Activated T-cell treated with anti-CD3 and anti-CD28 coated beads, Interleukin-2, amount 50 U/mL, for 4 hours (primary cell): ENCODE measurements around the gene PA2G4. TPM values are rescaled to one million over a fixed set of nuclear protein-coding genes. Genes with fewer than 3 reads are reported as not detected.
A peak's percentile ranks its signal among the peaks of the same experiment; 100 is the strongest.

ENCODE experiments used
- ATAC-seq, 2 donors: fragments of 200-7000 bp; cut with Tn5 transposase; one replicate each; pipeline ENCODE4 v1.10.0; 2021
- DNase-seq: peaks from one replicate; pipeline ENCODE4 v3.0.0-alpha.2; 2020
- H3K27me3 Mint-ChIP-seq: one replicate; pipeline ENCODE4 v1.8.0; 2021; ENCODE audit warnings: low read depth, mixed read lengths
- H3K36me3 Mint-ChIP-seq: one replicate; pipeline ENCODE4 v1.8.0; 2022; ENCODE audit warnings: mixed read lengths; ENCODE audit not compliant: insufficient read depth
- H3K4me1 Mint-ChIP-seq: one replicate; pipeline ENCODE4 v1.8.0; 2021; ENCODE audit warnings: low read depth, mixed read lengths
- H3K4me3 Mint-ChIP-seq: one replicate; pipeline ENCODE4 v1.8.0; 2021; ENCODE audit warnings: mild to moderate bottlenecking, moderate library complexity, mixed read lengths
- H3K9me3 Mint-ChIP-seq: one replicate; pipeline ENCODE4 v1.8.0; 2021; ENCODE audit warnings: mixed read lengths
- total RNA-seq, 3 donors: library from RNA; stranded (reverse); gene quantifications; one replicate each; pipeline ENCODE4 v1.2.1, GENCODE V29; 2021

PA2G4 gene
- total RNA-seq, 3 donors from 2014 or later, result 538 to 590 (median 573) TPM

GRCh38 chr12:56082967-56083366 lies 21.4 kb upstream of the PA2G4 start:
- Mint-ChIP-seq H3K27me3 (peaks cover 18% of the 10 kb centered on the region), H3K36me3 (no peaks in the 10 kb centered on the region), H3K9me3 (no peaks in the 10 kb centered on the region), H3K4me3 (no peak overlapping the region), H3K4me1 (peaks cover 14% of the 10 kb centered on the region)
- DNase-seq (no peak), ATAC-seq (no peak)

- H3K27me3 Mint-ChIP-seq, result peaks cover 18% of the 10 kb centered on the region
- H3K36me3 Mint-ChIP-seq, result no peaks in the 10 kb centered on the region
- no peaks in the 10 kb centered on the region for H3K9me3 Mint-ChIP-seq
- ATAC-seq (no peak), DNase-seq (no peak)
- H3K4me3 Mint-ChIP-seq, result no peak overlapping the region
- H3K4me1 Mint-ChIP-seq, result peaks cover 6% of the 10 kb centered on the region
Observed at GRCh38 chr12:56084958-56085543, 19.3 kb upstream of the PA2G4 start.

GRCh38 chr12:56086096-56086495 lies 18.3 kb upstream of the PA2G4 start:
- H3K27me3 Mint-ChIP-seq, result peaks cover 12% of the 10 kb centered on the region
- H3K4me3 Mint-ChIP-seq, result no peak overlapping the region
- H3K9me3 Mint-ChIP-seq, result no peaks in the 10 kb centered on the region
- DNase-seq (no peak), ATAC-seq (no peak)
- no peaks in the 10 kb centered on the region for H3K4me1 Mint-ChIP-seq
- H3K36me3 Mint-ChIP-seq, result no peaks in the 10 kb centered on the region

GRCh38 chr12:56086608-56087007 lies 17.8 kb upstream of the PA2G4 start:
- H3K36me3 Mint-ChIP-seq, result no peaks in the 10 kb centered on the region
- H3K27me3 Mint-ChIP-seq, result peaks cover 8% of the 10 kb centered on the region
- DNase-seq (no peak), ATAC-seq (no peak)
- H3K4me1 Mint-ChIP-seq, result no peaks in the 10 kb centered on the region
- H3K4me3 Mint-ChIP-seq, result no peak overlapping the region
- H3K9me3 Mint-ChIP-seq, result no peaks in the 10 kb centered on the region

GRCh38 chr12:56087220-56087619 lies 17.1 kb upstream of the PA2G4 start:
- no peak overlapping the region for H3K4me3 Mint-ChIP-seq

GRCh38 chr12:56097738-56098137 lies 6.6 kb upstream of the PA2G4 start:
- Mint-ChIP-seq H3K27me3 (no peaks in the 10 kb centered on the region), H3K36me3 (no peaks in the 10 kb centered on the region), H3K9me3 (no peaks in the 10 kb centered on the region), H3K4me1 (peaks cover 12% of the 10 kb centered on the region), H3K4me3 (no peak overlapping the region)
- no peak for DNase-seq
- no peak for ATAC-seq

More at GRCh38 chr12:56087220-56087619, 17.1 kb upstream of the PA2G4 start:
- Mint-ChIP-seq H3K27me3 (peaks cover 5% of the 10 kb centered on the region), H3K36me3 (no peaks in the 10 kb centered on the region), H3K9me3 (no peaks in the 10 kb centered on the region), H3K4me1 (no peaks in the 10 kb centered on the region)
- ATAC-seq (no peak), DNase-seq (no peak)

GRCh38 chr12:56098592-56098991 lies 5.8 kb upstream of the PA2G4 start:
- ATAC-seq, result no peak
- DNase-seq, result no peak
- Mint-ChIP-seq H3K36me3 (no peaks in the 10 kb centered on the region), H3K4me1 (peaks cover 21% of the 10 kb centered on the region), H3K9me3 (no peaks in the 10 kb centered on the region), H3K4me3 (no peak overlapping the region), H3K27me3 (no peaks in the 10 kb centered on the region)

GRCh38 chr12:56099787-56100186 lies 4.6 kb upstream of the PA2G4 start:
- peaks cover 4% of the 10 kb centered on the region for H3K36me3 Mint-ChIP-seq
- no peak overlapping the region for H3K4me3 Mint-ChIP-seq
- DNase-seq (no peak), ATAC-seq (no peak)
- no peaks in the 10 kb centered on the region for H3K9me3 Mint-ChIP-seq
- peaks cover 29% of the 10 kb centered on the region for H3K4me1 Mint-ChIP-seq
- no peaks in the 10 kb centered on the region for H3K27me3 Mint-ChIP-seq

- no peaks in the 10 kb centered on the region for H3K27me3 Mint-ChIP-seq
- no peaks in the 10 kb centered on the region for H3K9me3 Mint-ChIP-seq
- peaks cover 37% of the 10 kb centered on the region for H3K4me1 Mint-ChIP-seq
- peaks cover 12% of the 10 kb centered on the region for H3K36me3 Mint-ChIP-seq
- no peak overlapping the region for H3K4me3 Mint-ChIP-seq
- DNase-seq (no peak), ATAC-seq (no peak)
Observed at GRCh38 chr12:56101045-56101444, 3.3 kb upstream of the PA2G4 start.

- ATAC-seq (no peak), DNase-seq (no peak)
- Mint-ChIP-seq H3K9me3 (no peaks in the 10 kb centered on the region), H3K27me3 (no peaks in the 10 kb centered on the region), H3K4me3 (peak overlapping the region; percentile 100), H3K36me3 (peaks cover 24% of the 10 kb centered on the region), H3K4me1 (peaks cover 49% of the 10 kb centered on the region)
Observed at GRCh38 chr12:56102683-56103065, 1.7 kb upstream of the PA2G4 start.

GRCh38 chr12:56103066-56103711 lies 1.2 kb upstream of the PA2G4 start:
- ATAC-seq, result no peak

GRCh38 chr12:56103823-56104108 lies 593 bp upstream of the PA2G4 start:
- Mint-ChIP-seq H3K4me3 (peak overlapping the region; percentile 100), H3K27me3 (no peaks in the 10 kb centered on the region), H3K36me3 (peaks cover 34% of the 10 kb centered on the region), H3K4me1 (peaks cover 49% of the 10 kb centered on the region), H3K9me3 (no peaks in the 10 kb centered on the region)
- DNase-seq, result no peak
- ATAC-seq, result no peak

More at GRCh38 chr12:56103066-56103711, 1.2 kb upstream of the PA2G4 start:
- peak overlapping the region; percentile 100 for H3K4me3 Mint-ChIP-seq
- H3K36me3 Mint-ChIP-seq, result peaks cover 28% of the 10 kb centered on the region
- no peaks in the 10 kb centered on the region for H3K27me3 Mint-ChIP-seq
- H3K9me3 Mint-ChIP-seq, result no peaks in the 10 kb centered on the region
- H3K4me1 Mint-ChIP-seq, result peaks cover 49% of the 10 kb centered on the region
- DNase-seq, result no peak

- H3K4me1 Mint-ChIP-seq, result peaks cover 47% of the 10 kb centered on the region
- H3K9me3 Mint-ChIP-seq, result no peaks in the 10 kb centered on the region
- no peak for DNase-seq
- H3K36me3 Mint-ChIP-seq, result peaks cover 39% of the 10 kb centered on the region
- no peaks in the 10 kb centered on the region for H3K27me3 Mint-ChIP-seq
- peak; percentile 13 to 19 for ATAC-seq
- peak overlapping the region; percentile 100 for H3K4me3 Mint-ChIP-seq
Observed at GRCh38 chr12:56104815-56105608, 653 bp downstream of the PA2G4 start.

- Mint-ChIP-seq H3K36me3 (peaks cover 42% of the 10 kb centered on the region), H3K9me3 (no peaks in the 10 kb centered on the region), H3K4me1 (peaks cover 47% of the 10 kb centered on the region), H3K4me3 (peak overlapping the region; percentile 100), H3K27me3 (no peaks in the 10 kb centered on the region)
- ATAC-seq (no peak), DNase-seq (no peak)
Observed at GRCh38 chr12:56105609-56105902, 1.2 kb downstream of the PA2G4 start.

- Mint-ChIP-seq H3K36me3 (peaks cover 56% of the 10 kb centered on the region), H3K4me1 (peaks cover 40% of the 10 kb centered on the region), H3K4me3 (peak overlapping the region; percentile 45), H3K9me3 (no peaks in the 10 kb centered on the region), H3K27me3 (no peaks in the 10 kb centered on the region)
- no peak for ATAC-seq
- DNase-seq, result no peak
Observed at GRCh38 chr12:56107242-56107641, 2.9 kb downstream of the PA2G4 start.
